SJCRH30 (cell line): ENCODE results near the gene SMIM41. TPM values are rescaled to one million over a fixed set of nuclear protein-coding genes. Genes with fewer than 3 reads are reported as not detected.
"Not testable (repeated sequence)": the region's sequence is repeated elsewhere in the genome, so short reads cannot be mapped to it uniquely, and the experiment has no call there.

Source experiments
- DNase-seq, 2 experiments: peaks; one replicate each; pipeline ENCODE4 v3.0.0-alpha.2; 2015 to 2020
- H3K27ac ChIP-seq: fragments of 250-450 bp; sonication (Bioruptor Pico); 2 replicates; pipeline ENCODE4 v1.5.1; 2020; ENCODE audit warnings: mild to moderate bottlenecking, moderate library complexity
- H3K27me3 ChIP-seq: fragments of 250-450 bp; sonication (Bioruptor Pico); 2 replicates; pipeline ENCODE4 v1.5.1; 2020; ENCODE audit warnings: mild to moderate bottlenecking, moderate library complexity
- H3K36me3 ChIP-seq: fragments of 250-450 bp; sonication (Bioruptor Pico); 2 replicates; pipeline ENCODE4 v1.5.1; 2020; ENCODE audit warnings: mild to moderate bottlenecking, moderate library complexity
- H3K4me1 ChIP-seq: fragments of 250-450 bp; sonication (Bioruptor Pico); 2 replicates; pipeline ENCODE4 v1.5.1; 2020; ENCODE audit warnings: mild to moderate bottlenecking, moderate library complexity
- H3K4me3 ChIP-seq: fragments of 250-450 bp; sonication (Bioruptor Pico); 2 replicates; pipeline ENCODE4 v1.5.1; 2020; ENCODE audit warnings: mild to moderate bottlenecking, moderate library complexity
- H3K9me3 ChIP-seq: fragments of 250-450 bp; sonication (Bioruptor Pico); replicated peaks from 2 replicates; pipeline ENCODE4 v1.5.1; 2020; ENCODE audit warnings: mild to moderate bottlenecking, moderate library complexity
- total RNA-seq: library from RNA; depleted of rRNA; stranded (reverse); fragments of >200 nt; shearing (Covaris generic); gene quantifications from 2 replicates; pipeline ENCODE4 v1.2.3, GENCODE V29; 2014

SMIM41 gene
- total RNA-seq, 1 experiment from 2014 or later, result not detected

DNA sequence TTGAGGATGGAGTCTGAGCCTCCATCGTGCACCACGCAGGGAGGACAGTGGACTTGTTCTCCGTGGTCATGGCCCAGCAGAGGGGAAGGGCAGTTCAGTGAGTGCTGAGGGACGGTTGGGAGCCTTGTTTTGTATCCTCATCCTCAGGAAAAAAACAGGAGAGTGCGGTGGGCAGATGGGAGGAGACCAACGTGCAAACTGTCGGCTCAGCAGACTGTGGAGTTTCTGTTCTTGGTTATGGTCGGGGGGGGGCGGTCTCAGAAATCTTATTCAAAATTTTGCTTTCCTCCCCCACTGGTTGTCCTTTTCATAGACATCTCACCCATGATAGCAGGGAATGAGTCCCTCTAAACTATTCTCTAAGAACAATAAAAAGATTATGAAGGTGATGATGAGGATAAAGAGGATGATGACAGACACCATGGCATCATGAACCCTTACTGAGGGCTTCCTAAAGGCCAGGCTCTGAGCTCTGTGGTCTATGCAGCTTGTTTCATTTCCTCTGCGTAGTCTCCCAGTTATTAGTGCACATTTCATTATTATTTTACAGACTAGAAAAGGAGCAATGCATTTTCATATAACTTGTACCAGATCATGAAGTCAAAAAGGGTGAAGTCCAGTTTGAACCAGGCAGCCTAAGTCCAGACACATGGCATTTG lies 25.1 kb downstream of the SMIM41 start:
- not testable (repeated sequence) for H3K27ac ChIP-seq, H3K4me3 ChIP-seq, H3K9me3 ChIP-seq, H3K4me1 ChIP-seq, H3K27me3 ChIP-seq, H3K36me3 ChIP-seq, DNase-seq

DNA sequence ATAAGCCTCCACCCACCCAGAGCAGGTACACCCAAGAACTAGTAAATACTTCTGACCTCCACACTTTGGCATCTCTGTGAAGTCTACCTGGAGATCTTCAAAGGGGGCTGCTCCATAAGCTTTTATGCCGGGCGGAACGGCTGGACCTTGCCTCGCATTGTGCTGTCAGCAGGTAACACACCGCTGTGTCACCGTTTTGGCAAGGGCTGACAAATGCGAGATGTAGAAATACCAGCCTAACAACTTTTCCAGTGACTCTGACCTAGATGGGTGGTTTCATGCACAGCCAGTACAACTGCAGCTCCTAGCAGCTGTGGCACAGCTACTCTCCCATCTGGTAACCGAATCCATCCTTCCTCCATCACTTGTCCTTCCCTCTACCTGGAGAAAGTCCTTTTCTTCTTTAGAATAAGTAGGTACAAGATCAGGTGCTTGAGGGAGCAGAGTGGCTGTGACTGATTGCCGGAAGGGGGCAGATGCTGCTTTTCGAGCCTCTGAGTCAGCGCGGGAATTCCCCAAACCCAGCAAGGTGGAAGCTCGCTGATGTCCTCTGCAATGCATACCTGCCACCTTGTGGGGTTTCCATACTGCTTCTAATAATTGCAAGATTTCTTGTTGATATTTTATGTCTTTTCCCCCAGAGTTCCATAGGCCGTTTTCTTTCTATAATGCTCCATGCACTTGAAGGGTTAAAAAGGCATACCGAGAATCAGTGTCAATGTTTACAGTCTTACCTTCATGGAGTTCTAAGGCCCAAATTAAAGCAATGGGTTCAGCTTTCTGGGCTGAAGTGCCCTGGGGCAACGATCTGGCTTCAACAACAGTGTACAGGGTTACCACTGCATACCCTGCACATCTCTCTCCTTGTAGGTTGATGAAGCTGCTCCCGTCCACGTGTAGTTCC lies 37.0 kb downstream of the SMIM41 start:
- H3K4me3 ChIP-seq, H3K27ac ChIP-seq, H3K36me3 ChIP-seq, H3K27me3 ChIP-seq, H3K4me1 ChIP-seq, H3K9me3 ChIP-seq, DNase-seq: not testable (repeated sequence)

- H3K27ac ChIP-seq, H3K36me3 ChIP-seq, H3K27me3 ChIP-seq, H3K4me3 ChIP-seq, H3K9me3 ChIP-seq, H3K4me1 ChIP-seq, DNase-seq: not testable (repeated sequence)
Measured at GRCh38 chr12:52117806-52118475, 38.4 kb downstream of the SMIM41 start.

DNA sequence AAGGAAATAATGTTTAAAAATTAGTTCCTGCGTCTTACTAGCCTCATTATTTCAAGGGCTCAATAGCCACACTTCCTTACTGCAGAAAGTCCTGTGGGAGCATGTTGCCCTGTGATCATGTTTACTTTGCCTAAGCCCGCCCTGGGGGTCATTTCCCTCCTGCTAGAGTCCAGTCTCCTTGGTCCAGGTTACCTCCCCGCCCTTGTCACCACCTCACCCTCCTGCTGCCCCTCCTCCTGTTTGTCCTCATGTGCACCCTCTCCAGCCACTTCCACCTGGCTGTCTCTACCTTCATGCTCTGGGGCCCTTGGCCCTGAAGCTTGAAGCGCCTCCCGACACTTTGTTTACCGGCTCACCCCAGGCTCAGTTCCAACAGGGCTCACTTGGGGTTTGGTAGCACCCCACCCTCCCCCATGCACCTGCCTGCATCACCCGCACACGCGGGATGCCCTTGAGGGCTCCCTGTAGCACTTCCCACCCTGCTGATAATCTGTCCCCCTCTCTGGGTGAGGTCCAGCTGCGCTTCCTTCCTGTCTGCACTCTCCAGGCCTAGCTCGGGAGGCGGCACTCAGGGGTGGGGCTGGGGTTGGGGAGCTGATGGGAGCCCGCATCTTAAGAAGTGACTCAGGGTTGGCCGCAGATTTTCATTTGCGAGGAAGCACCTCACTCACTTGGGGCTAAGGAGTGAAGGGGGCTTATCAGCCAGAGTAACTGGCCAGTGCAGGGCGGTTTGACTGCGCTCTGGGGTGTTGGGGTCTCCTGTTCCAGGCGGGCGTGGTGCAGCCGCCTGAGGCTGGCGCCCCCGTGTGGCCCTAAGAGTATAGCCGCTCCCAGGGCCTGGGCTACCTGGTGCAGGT lies 40.1 kb downstream of the SMIM41 start:
- DNase-seq, result peak in 1 of 2 experiments; percentile 52
- Histone ChIP-seq H3K36me3 (no peaks in the 10 kb centered on the region), H3K9me3 (no peaks in the 10 kb centered on the region), H3K27ac (no peak overlapping the region), H3K27me3 (peaks cover 15% of the 10 kb centered on the region), H3K4me1 (no peaks in the 10 kb centered on the region), H3K4me3 (no peak overlapping the region)

- DNase-seq, result no peak
- H3K4me3 ChIP-seq, result no peak overlapping the region
- H3K36me3 ChIP-seq, result no peaks in the 10 kb centered on the region
- H3K4me1 ChIP-seq, result peaks cover 7% of the 10 kb centered on the region; the same call in 1 of the 2 replicates
- H3K27me3 ChIP-seq, result peaks cover 24% of the 10 kb centered on the region
- no peak overlapping the region for H3K27ac ChIP-seq
- H3K9me3 ChIP-seq, result no peaks in the 10 kb centered on the region
Measured at GRCh38 chr12:52120951-52121823, 41.7 kb downstream of the SMIM41 start.

DNA sequence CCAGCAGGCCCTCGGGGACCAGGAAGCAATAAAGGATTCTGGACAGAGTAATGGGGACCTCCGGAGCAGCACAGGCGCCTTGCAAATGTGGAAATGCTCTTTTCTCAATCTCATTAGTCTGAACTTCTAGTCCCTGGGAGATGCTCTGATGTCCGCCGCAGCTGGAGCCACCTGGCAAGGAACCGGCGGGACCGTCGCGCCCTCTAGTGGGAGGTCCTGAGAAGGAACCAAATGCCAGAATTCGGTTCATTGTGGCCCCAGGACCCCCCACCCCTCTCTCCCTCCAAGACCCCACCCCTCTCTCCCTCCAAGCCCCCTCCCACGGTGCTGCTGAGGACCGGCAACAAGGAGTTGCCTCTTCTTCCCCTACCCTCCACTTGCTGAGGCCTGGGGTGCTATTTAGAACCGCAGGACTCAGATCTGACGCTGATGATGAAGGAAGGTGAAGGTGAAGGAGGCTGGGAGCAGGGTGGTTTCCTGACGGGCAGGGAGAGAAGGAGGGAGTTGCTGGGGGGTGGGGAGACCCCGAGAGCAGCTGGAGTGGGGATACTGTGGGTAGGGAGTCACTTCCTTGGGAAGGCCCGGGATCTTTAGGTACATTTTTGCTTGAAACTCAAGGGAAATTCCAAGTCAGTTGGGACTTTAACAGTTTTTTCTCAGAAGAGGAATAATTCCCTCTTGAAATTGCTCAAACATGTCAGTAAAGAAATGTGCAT lies 42.5 kb downstream of the SMIM41 start:
- H3K4me1 ChIP-seq, result peaks cover 14% of the 10 kb centered on the region; the same call in 1 of the 2 replicates
- H3K27ac ChIP-seq, result no peak overlapping the region
- H3K4me3 ChIP-seq, result no peak overlapping the region
- peaks cover 24% of the 10 kb centered on the region for H3K27me3 ChIP-seq
- no peaks in the 10 kb centered on the region for H3K36me3 ChIP-seq
- DNase-seq, result peak; percentile 64 to 77
- H3K9me3 ChIP-seq, result no peaks in the 10 kb centered on the region

GRCh38 chr12:52122540-52122871 lies 43.0 kb downstream of the SMIM41 start:
- Histone ChIP-seq H3K27me3 (peaks cover 24% of the 10 kb centered on the region), H3K36me3 (no peaks in the 10 kb centered on the region), H3K9me3 (no peaks in the 10 kb centered on the region), H3K27ac (no peak overlapping the region), H3K4me1 (peaks cover 14% of the 10 kb centered on the region; the same call in 1 of the 2 replicates), H3K4me3 (no peak overlapping the region)
- no peak for DNase-seq

- H3K36me3 ChIP-seq, result no peaks in the 10 kb centered on the region
- no peak overlapping the region for H3K27ac ChIP-seq
- DNase-seq, result no peak
- peaks cover 24% of the 10 kb centered on the region for H3K27me3 ChIP-seq
- H3K4me1 ChIP-seq, result peaks cover 14% of the 10 kb centered on the region; the same call in 1 of the 2 replicates
- H3K4me3 ChIP-seq, result no peak overlapping the region
- no peaks in the 10 kb centered on the region for H3K9me3 ChIP-seq
Measured at GRCh38 chr12:52122904-52123303, 43.4 kb downstream of the SMIM41 start.

- Histone ChIP-seq H3K36me3 (no peaks in the 10 kb centered on the region), H3K4me1 (peaks cover 14% of the 10 kb centered on the region; the same call in 1 of the 2 replicates), H3K27me3 (peaks cover 24% of the 10 kb centered on the region), H3K27ac (no peak overlapping the region), H3K9me3 (no peaks in the 10 kb centered on the region), H3K4me3 (no peak overlapping the region)
- DNase-seq, result no peak
Measured at GRCh38 chr12:52123487-52124186, 44.1 kb downstream of the SMIM41 start.

DNA sequence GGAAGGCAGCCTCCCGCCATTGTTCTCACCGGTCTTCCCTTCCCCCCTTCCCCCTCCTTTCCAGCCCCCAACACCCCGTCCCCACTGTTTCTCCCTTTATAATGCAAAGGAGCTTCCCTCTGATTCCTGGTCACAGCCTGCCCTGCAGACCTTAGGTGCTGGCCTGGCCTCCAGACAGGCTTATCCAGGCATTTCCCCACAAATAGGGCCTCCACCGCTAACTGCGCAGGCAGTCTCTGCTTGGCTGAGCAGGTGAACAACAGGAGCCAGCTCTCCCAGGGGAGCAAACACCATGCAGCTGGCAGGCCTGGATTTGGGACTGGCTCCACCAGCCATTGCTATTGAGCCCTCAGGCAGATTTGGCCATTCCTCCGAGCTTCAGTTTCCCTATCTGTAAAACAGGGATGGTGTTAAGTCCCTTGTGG lies 46.0 kb downstream of the SMIM41 start:
- Histone ChIP-seq H3K27ac (no peak overlapping the region), H3K4me1 (peaks cover 14% of the 10 kb centered on the region; the same call in 1 of the 2 replicates), H3K27me3 (peaks cover 15% of the 10 kb centered on the region), H3K4me3 (no peak overlapping the region), H3K36me3 (no peaks in the 10 kb centered on the region), H3K9me3 (no peaks in the 10 kb centered on the region)
- DNase-seq, result peak; percentile 54 to 61

DNA sequence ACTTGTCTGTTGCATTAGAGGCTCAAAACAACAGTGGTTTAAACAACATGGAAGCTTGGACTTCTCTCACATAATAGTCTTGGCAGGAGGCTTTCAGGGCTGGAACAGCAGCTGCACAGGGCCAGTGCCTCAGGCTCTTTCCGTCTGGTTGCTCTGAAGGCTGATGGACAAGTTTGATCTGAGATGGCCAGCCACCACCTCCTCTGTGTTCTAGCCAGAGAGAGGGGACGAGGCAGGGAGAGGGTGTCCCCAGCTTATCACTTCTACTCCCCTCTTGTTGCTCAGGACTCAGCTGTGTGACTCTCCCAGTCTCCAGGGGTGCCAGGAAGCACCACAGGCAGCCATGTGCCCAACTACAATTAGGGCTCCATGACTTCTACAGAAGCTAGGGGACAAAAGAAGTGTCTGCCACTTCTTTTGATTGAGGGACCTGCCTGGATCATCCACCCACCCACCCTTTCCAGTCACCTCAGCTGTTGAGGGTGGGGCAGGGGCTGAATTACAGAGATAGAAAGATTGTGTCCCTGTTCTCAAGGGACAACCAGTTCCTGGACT lies 46.6 kb downstream of the SMIM41 start:
- no peaks in the 10 kb centered on the region for H3K36me3 ChIP-seq
- H3K27ac ChIP-seq, result no peak overlapping the region
- H3K27me3 ChIP-seq, result peaks cover 15% of the 10 kb centered on the region

More for the DNA sequence above, 46.6 kb downstream of the SMIM41 start:
- H3K4me1 ChIP-seq, result peaks cover 14% of the 10 kb centered on the region; the same call in 1 of the 2 replicates
- peak in 1 of 2 experiments; percentile 46 for DNase-seq
- H3K4me3 ChIP-seq, result no peak overlapping the region
- no peaks in the 10 kb centered on the region for H3K9me3 ChIP-seq
